Colonic mucosa (tissue), 4 donors: ENCODE measurements around the gene KTI12. TPM values are rescaled to one million over a fixed set of nuclear protein-coding genes. Genes with fewer than 3 reads are reported as not detected.

Experiments
- DNase-seq: peaks from one replicate; pipeline ENCODE4 v3.0.0-alpha.2; 2020
- H3K27ac ChIP-seq: fragments of 200-600 bp; one replicate; pipeline ENCODE4 v1.8.0; 2021
- H3K27me3 ChIP-seq: fragments of 200-600 bp; one replicate; pipeline ENCODE4 v1.8.0; 2021
- H3K36me3 ChIP-seq: fragments of 200-600 bp; one replicate; pipeline ENCODE4 v1.8.0; 2021
- H3K4me1 ChIP-seq: fragments of 200-600 bp; one replicate; pipeline ENCODE4 v1.8.0; 2021; ENCODE audit warnings: mild to moderate bottlenecking
- H3K4me3 ChIP-seq: fragments of 200-600 bp; one replicate; pipeline ENCODE4 v1.8.0; 2021
- H3K9ac ChIP-seq, 2 donors: one replicate each; pipeline ENCODE4 v1.7.0; 2013; ENCODE audit warnings: control low read depth in 2 of 2, low read depth in 2 of 2, low read length in 2 of 2
- H3K9me3 ChIP-seq: fragments of 200-600 bp; one replicate; pipeline ENCODE4 v1.8.0; 2021
- CTCF ChIP-seq: fragments of 200-600 bp; IDR thresholded peaks from one replicate; pipeline ENCODE4 v1.8.0; 2022; ENCODE audit warnings: antibody characterized with exemption, mild to moderate bottlenecking
- intact Hi-C: fragments of 100-400 bp; cut with DNase I; formaldehyde crosslinking; loops from one replicate; pipeline ENCODE4 v1.14.1; 2022
- total RNA-seq, 2 donors: library from RNA; stranded (reverse); fragmentation: NEBNext Ultra II Directional in 1 of 2; extraction: Animal tissue kit (Norgen Biotek cat#: 25700) in 1 of 2; gene quantifications; one replicate each; pipeline ENCODE4 v1.2.1, GENCODE V29; 2021
- donor health status: healthy.
- donor health status: DM: no; HTN: no; CAD: no.
- donor health status: DM: no; HTN: no; CAD: no.

The KTI12 gene
- total RNA-seq, 2 donors from 2014 or later = 7.5 to 8.4 TPM

- Histone ChIP-seq H3K4me3 (peak overlapping the region; percentile 44), H3K9me3 (no peaks in the 10 kb centered on the region), H3K27me3 (peaks cover 8% of the 10 kb centered on the region), H3K4me1 (no peaks in the 10 kb centered on the region), H3K36me3 (no peaks in the 10 kb centered on the region), H3K27ac (no peak overlapping the region), H3K9ac (no peak overlapping the region)
- intact Hi-C loops = no loop called here
- DNase-seq = no peak
- TF ChIP-seq CTCF = no peak
These were observed 43.8 kb downstream of the KTI12 start for GRCh38 chr1:51989582-51990477.

- no peak for DNase-seq
- intact Hi-C loops = no loop called here
- Histone ChIP-seq H3K4me3 (no peak overlapping the region), H3K9ac (no peak overlapping the region), H3K27ac (no peak overlapping the region), H3K27me3 (peaks cover 8% of the 10 kb centered on the region), H3K36me3 (no peaks in the 10 kb centered on the region), H3K9me3 (no peaks in the 10 kb centered on the region), H3K4me1 (no peaks in the 10 kb centered on the region)
- no peak for TF ChIP-seq CTCF
These were observed 45.4 kb downstream of the KTI12 start for GRCh38 chr1:51988254-51988653.

GRCh38 chr1:51986718-51987117 lies 46.9 kb downstream of the KTI12 start:
- DNase-seq = no peak
- Histone ChIP-seq H3K27ac (no peak overlapping the region), H3K4me3 (no peak overlapping the region), H3K4me1 (no peaks in the 10 kb centered on the region), H3K36me3 (no peaks in the 10 kb centered on the region), H3K27me3 (peaks cover 8% of the 10 kb centered on the region), H3K9ac (no peak overlapping the region), H3K9me3 (no peaks in the 10 kb centered on the region)
- TF ChIP-seq CTCF = no peak
- intact Hi-C loops = no loop called here

GRCh38 chr1:51982161-51982560 lies 51.4 kb downstream of the KTI12 start:
- Histone ChIP-seq H3K4me3 (no peak overlapping the region), H3K27me3 (no peaks in the 10 kb centered on the region), H3K36me3 (no peaks in the 10 kb centered on the region), H3K9me3 (no peaks in the 10 kb centered on the region), H3K4me1 (no peaks in the 10 kb centered on the region), H3K27ac (no peak overlapping the region), H3K9ac (no peak overlapping the region)
- TF ChIP-seq CTCF = no peak
- intact Hi-C loops = no loop called here
- DNase-seq = no peak

Other genes starting within 250 kb of the KTI12 start
- 100 to 1,000 TPM in 1 of 2 donors, 10 to 100 TPM in 1; 89.0 to 108 TPM for gene NRDC, start 155.1 kb downstream of the KTI12 start, total RNA-seq
- 1 to 10 TPM; 3.6 to 6.0 TPM for gene RAB3B, start 43.1 kb downstream of the KTI12 start, total RNA-seq
- gene TXNDC12, start 21.4 kb upstream of the KTI12 start, total RNA-seq = 10 to 100 TPM; 51.7 to 68.1 TPM
- gene BTF3L4, start 22.5 kb upstream of the KTI12 start, total RNA-seq = 10 to 100 TPM; 20.7 to 23.4 TPM
- 10 to 100 TPM; 13.1 to 18.9 TPM for gene ZFYVE9, start 108.3 kb upstream of the KTI12 start, total RNA-seq